Thoracic aorta (tissue), 2 donors: ENCODE measurements around the gene XYLT1. TPM values are rescaled to one million over a fixed set of nuclear protein-coding genes. Genes with fewer than 3 reads are reported as not detected.
A peak's percentile ranks its signal among the peaks of the same experiment; 100 is the strongest.
"Not testable (repeated sequence)": the region's sequence is repeated elsewhere in the genome, so short reads cannot be mapped to it uniquely, and the experiment has no call there.

ENCODE experiments used
- ATAC-seq: fragments of 150-250 bp; one replicate; pipeline ENCODE4 v1.8.0; 2017; ENCODE audit warnings: low read depth; ENCODE audit not compliant: insufficient number of reproducible peaks, low FRiP score
- DNase-seq: peaks from one replicate; pipeline ENCODE4 v3.0.0-alpha.2; 2020; ENCODE audit warnings: low spot score
- H3K27ac ChIP-seq, 2 donors: fragments of 200-600 bp; sonication (generic); 1 replicate in 1 of 2; 2 replicates in 1 of 2; pipeline ENCODE4 v1.5.1; 2016; ENCODE audit warnings: mild to moderate bottlenecking in 2 of 2, moderate library complexity in 2 of 2
- H3K27me3 ChIP-seq: fragments of 200-600 bp; sonication (generic); replicated peaks from 2 replicates; pipeline ENCODE4 v1.6.0; 2016; ENCODE audit warnings: mild to moderate bottlenecking; ENCODE audit not compliant: insufficient read depth
- H3K36me3 ChIP-seq: fragments of 200-600 bp; sonication (generic); one replicate; pipeline ENCODE4 v1.5.1; 2016
- H3K4me1 ChIP-seq, 2 donors: fragments of 200-600 bp; sonication (generic); 1 replicate in 1 of 2; 2 replicates in 1 of 2; pipeline versions ENCODE4 v1.5.1 to v1.6.0; 2016; ENCODE audit warnings: low read depth in 2 of 2, mild to moderate bottlenecking in 1 of 2; ENCODE audit not compliant: control insufficient read depth in 1 of 2
- H3K4me3 ChIP-seq: fragments of 200-600 bp; sonication (generic); 2 replicates; pipeline ENCODE4 v1.5.1; 2016; ENCODE audit warnings: mild to moderate bottlenecking
- H3K9me3 ChIP-seq: fragments of 200-600 bp; sonication (generic); 2 replicates; pipeline ENCODE4 v1.5.1; 2016
- total RNA-seq, 2 donors: library from RNA; depleted of rRNA; stranded (reverse); fragments of >200 nt; gene quantifications; one replicate each; pipeline versions ENCODE4 v1.1.0 to v1.2.3, GENCODE V29; 2016
- TF ChIP-seq, protein P1 (sequence below): fragments of 200-600 bp; sonication (generic); IDR thresholded peaks from one replicate; pipeline ENCODE4 v1.5.1; 2019; ENCODE audit warnings: antibody characterized with exemption

The XYLT1 gene
- total RNA-seq, 2 donors from 2014 or later: 13.1 to 22.5 TPM

DNA sequence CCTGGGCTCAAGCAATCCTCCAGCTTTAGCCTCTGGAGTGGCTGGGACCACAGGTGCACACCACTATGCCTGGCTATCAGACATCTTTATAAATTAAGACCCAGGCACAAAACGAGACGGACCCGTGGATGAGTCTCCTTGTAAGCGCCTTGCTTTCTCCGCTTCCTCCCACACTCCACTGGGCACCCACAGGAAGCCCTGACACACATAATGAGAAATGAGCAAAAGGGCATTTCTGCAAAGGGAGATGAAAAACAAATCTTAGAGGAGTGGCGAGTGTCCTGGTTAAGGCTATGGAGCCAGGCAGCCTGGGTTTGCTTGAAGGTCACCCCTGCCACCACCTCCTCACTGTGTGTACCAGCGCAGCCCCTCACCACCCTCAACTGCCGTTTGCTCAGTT lies 56.3 kb downstream of the XYLT1 start:
- Histone ChIP-seq H3K27ac (no peak overlapping the region), H3K36me3 (no peaks in the 10 kb centered on the region), H3K4me1 (peaks cover 7 to 27% of the 10 kb centered on the region in 2 donors), H3K9me3 (no peaks in the 10 kb centered on the region), H3K4me3 (no peak overlapping the region), H3K27me3 (no peaks in the 10 kb centered on the region)
- TF ChIP-seq, protein P1, sequence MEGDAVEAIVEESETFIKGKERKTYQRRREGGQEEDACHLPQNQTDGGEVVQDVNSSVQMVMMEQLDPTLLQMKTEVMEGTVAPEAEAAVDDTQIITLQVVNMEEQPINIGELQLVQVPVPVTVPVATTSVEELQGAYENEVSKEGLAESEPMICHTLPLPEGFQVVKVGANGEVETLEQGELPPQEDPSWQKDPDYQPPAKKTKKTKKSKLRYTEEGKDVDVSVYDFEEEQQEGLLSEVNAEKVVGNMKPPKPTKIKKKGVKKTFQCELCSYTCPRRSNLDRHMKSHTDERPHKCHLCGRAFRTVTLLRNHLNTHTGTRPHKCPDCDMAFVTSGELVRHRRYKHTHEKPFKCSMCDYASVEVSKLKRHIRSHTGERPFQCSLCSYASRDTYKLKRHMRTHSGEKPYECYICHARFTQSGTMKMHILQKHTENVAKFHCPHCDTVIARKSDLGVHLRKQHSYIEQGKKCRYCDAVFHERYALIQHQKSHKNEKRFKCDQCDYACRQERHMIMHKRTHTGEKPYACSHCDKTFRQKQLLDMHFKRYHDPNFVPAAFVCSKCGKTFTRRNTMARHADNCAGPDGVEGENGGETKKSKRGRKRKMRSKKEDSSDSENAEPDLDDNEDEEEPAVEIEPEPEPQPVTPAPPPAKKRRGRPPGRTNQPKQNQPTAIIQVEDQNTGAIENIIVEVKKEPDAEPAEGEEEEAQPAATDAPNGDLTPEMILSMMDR: no peak
- DNase-seq (no peak), ATAC-seq (no peak)

DNA sequence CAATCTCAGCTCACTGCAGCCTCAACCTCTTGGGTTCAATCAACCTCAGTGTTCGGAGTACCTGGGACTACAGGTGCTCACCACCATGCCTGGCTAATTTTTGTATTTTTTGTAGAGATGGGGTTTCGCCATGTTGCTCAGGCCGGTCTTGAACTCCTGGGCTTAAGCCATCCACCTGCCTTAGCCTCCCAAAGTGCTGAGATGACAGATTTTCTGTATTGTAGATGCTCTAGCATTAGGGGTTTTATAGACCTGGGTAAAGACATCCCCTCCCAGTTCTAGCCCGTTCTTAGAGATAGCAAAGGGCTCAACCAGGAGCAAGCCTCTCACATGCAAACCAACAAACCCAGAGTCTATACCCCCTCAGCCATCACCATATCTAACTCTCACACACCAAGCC lies 57.3 kb downstream of the XYLT1 start:
- Histone ChIP-seq H3K4me3 (no peak overlapping the region), H3K4me1 (peaks cover 7 to 27% of the 10 kb centered on the region in 2 donors), H3K27ac (peak overlapping the region in 1 of 2 donors; percentile 84), H3K9me3 (no peaks in the 10 kb centered on the region), H3K36me3 (no peaks in the 10 kb centered on the region), H3K27me3 (no peaks in the 10 kb centered on the region)
- ATAC-seq (no peak), DNase-seq (no peak)
- TF ChIP-seq, protein P1: no peak

DNA sequence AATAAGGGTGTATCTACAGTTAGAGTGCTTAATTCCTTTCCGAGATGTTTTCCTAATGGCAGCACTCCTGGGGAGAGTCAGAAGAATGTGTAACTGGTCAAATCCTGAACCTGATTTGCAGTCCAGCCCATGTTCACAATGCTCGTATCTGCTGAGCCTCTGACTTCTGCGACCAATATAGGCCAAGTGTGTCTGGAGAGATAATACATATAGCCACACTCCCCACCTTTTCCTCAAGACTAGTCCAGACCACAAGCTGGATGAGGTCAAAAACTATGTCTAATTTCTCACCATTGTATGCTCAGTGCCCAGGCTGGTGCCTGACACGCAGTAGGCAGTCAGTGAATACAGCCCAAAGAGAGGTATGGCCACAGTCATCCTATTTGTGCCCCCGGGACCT lies 58.0 kb downstream of the XYLT1 start:
- H3K9me3 ChIP-seq: no peaks in the 10 kb centered on the region
- TF ChIP-seq, protein P1: no peak
- peak overlapping the region; percentile 36 to 84 for H3K27ac ChIP-seq
- H3K36me3 ChIP-seq: no peaks in the 10 kb centered on the region
- peak overlapping the region; percentile 25 for H3K4me3 ChIP-seq
- H3K27me3 ChIP-seq: no peaks in the 10 kb centered on the region
- H3K4me1 ChIP-seq: peaks cover 7 to 27% of the 10 kb centered on the region in 2 donors
- no peak for DNase-seq
- ATAC-seq: no peak

DNA sequence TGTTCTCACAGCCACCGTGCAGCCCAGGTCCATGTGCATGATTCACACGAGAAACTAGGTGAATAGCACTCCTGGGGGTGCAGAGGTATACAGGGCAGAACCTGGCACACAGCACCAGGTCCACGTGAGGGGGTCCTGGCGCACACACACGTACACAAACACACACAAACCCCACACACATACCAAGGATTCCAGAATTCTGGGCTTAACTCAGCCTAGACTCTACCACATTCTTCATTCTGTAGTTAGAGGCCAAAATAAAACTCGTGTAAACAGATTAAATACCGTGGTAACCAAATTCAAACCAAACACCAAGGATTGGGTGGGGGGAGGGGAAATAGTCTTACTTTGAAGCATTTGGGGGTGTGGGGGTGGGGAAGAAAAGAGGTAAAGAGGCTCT lies 58.5 kb downstream of the XYLT1 start:
- no peaks in the 10 kb centered on the region for H3K9me3 ChIP-seq
- TF ChIP-seq, protein P1: no peak
- no peaks in the 10 kb centered on the region for H3K27me3 ChIP-seq
- ATAC-seq (peak; percentile 42), DNase-seq (no peak)
- H3K4me1 ChIP-seq: peaks cover 5 to 21% of the 10 kb centered on the region in 2 donors
- peak overlapping the region in 1 of 2 donors; percentile 84 for H3K27ac ChIP-seq
- no peaks in the 10 kb centered on the region for H3K36me3 ChIP-seq
- H3K4me3 ChIP-seq: peak overlapping the region; percentile 25

DNA sequence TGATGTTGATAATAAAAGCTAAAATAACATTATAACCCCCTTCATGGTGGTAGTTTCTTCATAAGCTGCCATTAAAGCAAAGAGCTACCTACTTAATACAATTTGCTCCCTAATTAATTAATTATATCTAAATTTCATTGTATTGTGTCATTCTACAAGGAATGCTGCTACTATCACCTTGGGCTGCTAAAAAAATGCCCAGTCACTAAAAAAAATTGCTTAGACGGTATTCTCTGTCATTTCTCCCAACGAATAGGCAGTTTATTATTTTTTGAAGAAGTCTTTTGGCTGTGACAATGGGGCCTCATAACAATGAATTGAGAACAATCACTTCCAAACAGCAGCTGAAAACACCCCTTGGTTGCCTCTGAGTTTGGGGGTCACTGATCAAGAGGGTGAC lies 59.5 kb downstream of the XYLT1 start:
- Histone ChIP-seq H3K4me1 (peaks cover 8 to 17% of the 10 kb centered on the region in 2 donors), H3K27me3 (no peaks in the 10 kb centered on the region), H3K36me3 (no peaks in the 10 kb centered on the region), H3K9me3 (no peaks in the 10 kb centered on the region), H3K27ac (peak overlapping the region in 1 of 2 donors; percentile 84), H3K4me3 (no peak overlapping the region)
- TF ChIP-seq, protein P1: no peak
- no peak for ATAC-seq
- no peak for DNase-seq

DNA sequence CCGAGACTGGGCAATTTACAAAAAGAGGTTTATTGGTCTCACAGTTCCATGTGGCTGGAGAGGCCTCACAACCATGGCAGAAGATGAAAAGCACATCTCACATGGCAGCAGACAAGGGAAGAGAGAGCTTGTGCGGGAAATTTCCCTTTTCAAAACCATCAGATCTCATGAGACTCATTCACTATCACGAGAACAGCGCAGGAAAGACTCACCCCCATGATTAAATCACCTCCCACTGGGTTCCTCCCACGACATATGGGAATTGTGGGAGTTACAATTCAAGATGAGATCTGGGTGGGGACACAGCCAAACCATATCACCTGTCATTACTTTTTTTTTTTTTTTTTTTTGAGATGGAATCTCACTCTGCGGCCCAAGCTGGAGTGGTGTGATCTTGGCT lies 60.4 kb downstream of the XYLT1 start:
- not testable (repeated sequence) for H3K27me3 ChIP-seq, ATAC-seq, H3K9me3 ChIP-seq, H3K27ac ChIP-seq, H3K36me3 ChIP-seq, DNase-seq, H3K4me3 ChIP-seq
- peaks cover 16 to 25% of the 10 kb centered on the region in 2 donors for H3K4me1 ChIP-seq
